Measurements from ENCODE around the gene PIP4P1.

GRCh38 chr14:20428802-20429201, 32.4 kb downstream of the PIP4P1 start:
- TF ChIP-seq, protein P1, sequence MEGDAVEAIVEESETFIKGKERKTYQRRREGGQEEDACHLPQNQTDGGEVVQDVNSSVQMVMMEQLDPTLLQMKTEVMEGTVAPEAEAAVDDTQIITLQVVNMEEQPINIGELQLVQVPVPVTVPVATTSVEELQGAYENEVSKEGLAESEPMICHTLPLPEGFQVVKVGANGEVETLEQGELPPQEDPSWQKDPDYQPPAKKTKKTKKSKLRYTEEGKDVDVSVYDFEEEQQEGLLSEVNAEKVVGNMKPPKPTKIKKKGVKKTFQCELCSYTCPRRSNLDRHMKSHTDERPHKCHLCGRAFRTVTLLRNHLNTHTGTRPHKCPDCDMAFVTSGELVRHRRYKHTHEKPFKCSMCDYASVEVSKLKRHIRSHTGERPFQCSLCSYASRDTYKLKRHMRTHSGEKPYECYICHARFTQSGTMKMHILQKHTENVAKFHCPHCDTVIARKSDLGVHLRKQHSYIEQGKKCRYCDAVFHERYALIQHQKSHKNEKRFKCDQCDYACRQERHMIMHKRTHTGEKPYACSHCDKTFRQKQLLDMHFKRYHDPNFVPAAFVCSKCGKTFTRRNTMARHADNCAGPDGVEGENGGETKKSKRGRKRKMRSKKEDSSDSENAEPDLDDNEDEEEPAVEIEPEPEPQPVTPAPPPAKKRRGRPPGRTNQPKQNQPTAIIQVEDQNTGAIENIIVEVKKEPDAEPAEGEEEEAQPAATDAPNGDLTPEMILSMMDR (IDR thresholded peaks at IDR 0.05; ENCODE audit: insufficient read depth, low read depth, low read length) = no peak
- no peak for TF ChIP-seq EZH2 (IDR thresholded peaks at IDR 0.05; ENCODE audit: insufficient read depth, low read length)
